Pancreas (tissue), 10 donors: ENCODE results near the gene CCL3. TPM values are rescaled to one million over a fixed set of nuclear protein-coding genes. Genes with fewer than 3 reads are reported as not detected.

Source experiments
- ATAC-seq, 4 donors: fragments of 200-7000 bp; cut with Tn5 transposase; one replicate each; pipeline versions ENCODE4 v1.8.0 to v1.9.1; 2020; ENCODE audit warnings: mild to moderate bottlenecking in 4 of 4, moderate library complexity in 4 of 4
- DNase-seq, 6 donors: peaks; one replicate each; pipeline ENCODE4 v3.0.0-alpha.2; 2020
- FAIRE-seq: peaks from 2 replicates; lab custom pipeline; 2012; peaks lifted over from hg19 to GRCh38; lab: Jason Lieb, UNC
- H3K27ac ChIP-seq, 4 donors: fragments of 200-600 bp; sonication (generic); 1 replicate in 3 of 4; 2 replicates in 1 of 4; pipeline versions ENCODE4 v1.5.0 to v1.8.0; 2020
- H3K27me3 ChIP-seq, 4 donors: fragments of 200-600 bp; one replicate each; pipeline ENCODE4 v1.8.0; 2021
- H3K36me3 ChIP-seq, 3 donors: fragments of 200-600 bp; sonication (generic) in 1 of 3; one replicate each; pipeline versions ENCODE4 v1.5.0 to v1.8.0; 2020 to 2021
- H3K4me1 ChIP-seq, 3 donors: fragments of 200-600 bp; one replicate each; pipeline ENCODE4 v1.8.0; 2021
- H3K4me3 ChIP-seq, 4 donors: fragments of 200-600 bp; sonication (generic) in 2 of 4; one replicate each; pipeline versions ENCODE4 v1.5.0 to v1.8.0; 2020 to 2021
- H3K9me3 ChIP-seq, 4 donors: fragments of 200-600 bp; one replicate each; pipeline ENCODE4 v1.8.0; 2021
- CTCF ChIP-seq, 4 donors: fragments of 200-600 bp; sonication (generic) in 3 of 4; IDR thresholded peaks; one replicate each; pipeline versions ENCODE4 v1.5.0 to v1.8.0; 2021; ENCODE audit warnings: antibody characterized with exemption in 4 of 4
- WGBS, 2 donors: extraction: QIAGEN DNeasy Blood & Tissue Kit; methylation state at CpG; one replicate each; pipeline ENCODE4 v1.1.7; 2013; 5-methylcytosine and 5-hydroxymethylcytosine counted together
- intact Hi-C, 3 donors: fragments of 100-400 bp; cut with DNase I; formaldehyde crosslinking; loops; one replicate each; pipeline versions ENCODE4 v1.11.1 to v1.14.2; 2022
- polyA plus RNA-seq, 2 donors: library from polyadenylated mRNA; stranded (reverse); fragments of 200-250 nt; gene quantifications; one replicate each; pipeline ENCODE4 v1.2.3, GENCODE V29; 2013
- total RNA-seq, 6 donors: library from RNA; stranded (reverse); fragmentation: NEBNext Ultra II Directional in 4 of 6; extraction: Animal tissue kit (Norgen Biotek cat#: 25700) in 4 of 6; gene quantifications; one replicate each; pipeline versions ENCODE4 v1.2.1 to v1.2.4, GENCODE V29; 2021 to 2023
- donor health status: healthy with polysubstance abuse.
- donor health status: DM: no; HTN: no; CAD: no; lungs with moderate emphysema.
- donor health status: DM: no; HTN: no; CAD: no.
- donor health status: control.
- donor health status: control.
- donor health status: Bipolar disorder and iron deficiency.
- donor health status: DM: yes; HTN: yes; CAD: no.
- donor health status: DM: no; HTN: no; CAD: no.
- donor health status: DM: no; HTN: no; CAD: no.
- donor health status: DM: yes; HTN: yes; CAD: no.

Gene CCL3
- total and polyA plus RNA-seq, 8 donors = 0.28 to 3.5 (median 0.99) TPM

- no peaks in the 10 kb centered on the region for H3K36me3 ChIP-seq
- no peaks in the 10 kb centered on the region for H3K9me3 ChIP-seq
- no peaks in the 10 kb centered on the region for H3K27me3 ChIP-seq
- TF ChIP-seq CTCF (IDR thresholded peaks at IDR 0.05) = no peak
- no peaks in the 10 kb centered on the region for H3K4me1 ChIP-seq
- FAIRE-seq (no peak), DNase-seq (no peak), ATAC-seq (peak; percentile 18 to 68 (median 32))
- H3K4me3 ChIP-seq = no peak overlapping the region
- no peak overlapping the region for H3K27ac ChIP-seq
- intact Hi-C loops = no loop called here
- WGBS, 2 donors = 37 to 42% methylated on average over 4 of the region's 4 CpGs
Observed at GRCh38 chr17:36133602-36134236, 43.8 kb upstream of the CCL3 start.

- WGBS, 2 donors = 77 to 86% methylated on average over 2 of the region's 2 CpGs
- Histone ChIP-seq H3K4me3 (no peak overlapping the region), H3K36me3 (no peaks in the 10 kb centered on the region), H3K4me1 (no peaks in the 10 kb centered on the region), H3K27me3 (no peaks in the 10 kb centered on the region), H3K27ac (no peak overlapping the region), H3K9me3 (no peaks in the 10 kb centered on the region)
- ATAC-seq = no peak
- no peak for FAIRE-seq
- DNase-seq = no peak
- TF ChIP-seq CTCF (IDR thresholded peaks at IDR 0.05) = no peak
- intact Hi-C loops = no loop called here
Observed at GRCh38 chr17:36132421-36132831, 42.5 kb upstream of the CCL3 start.

- Histone ChIP-seq H3K27ac (no peak overlapping the region), H3K9me3 (no peaks in the 10 kb centered on the region), H3K4me3 (no peak overlapping the region), H3K36me3 (no peaks in the 10 kb centered on the region), H3K4me1 (no peaks in the 10 kb centered on the region), H3K27me3 (no peaks in the 10 kb centered on the region)
- no peak for FAIRE-seq
- no peak for ATAC-seq
- 85 to 90% methylated on average over 3 of the region's 3 CpGs for WGBS, 2 donors
- TF ChIP-seq CTCF (IDR thresholded peaks at IDR 0.05) = no peak
- no peak for DNase-seq
- intact Hi-C loops = no loop called here
Observed at GRCh38 chr17:36131931-36132330, 42.0 kb upstream of the CCL3 start.

- FAIRE-seq = no peak
- TF ChIP-seq CTCF (IDR thresholded peaks at IDR 0.05) = no peak
- WGBS, 2 donors = 40 to 59% methylated on average over 2 of the region's 2 CpGs
- Histone ChIP-seq H3K27ac (no peak overlapping the region), H3K36me3 (no peaks in the 10 kb centered on the region), H3K4me1 (no peaks in the 10 kb centered on the region), H3K27me3 (no peaks in the 10 kb centered on the region), H3K9me3 (no peaks in the 10 kb centered on the region), H3K4me3 (no peak overlapping the region)
- DNase-seq = no peak
- ATAC-seq = peak in 1 of 4 donors; percentile 29
- intact Hi-C loops = no loop called here
Observed at GRCh38 chr17:36131421-36131820, 41.5 kb upstream of the CCL3 start.

- no peak for ATAC-seq
Observed at GRCh38 chr17:36130346-36130745, 40.4 kb upstream of the CCL3 start.

More at GRCh38 chr17:36130346-36130745, 40.4 kb upstream of the CCL3 start:
- H3K36me3 ChIP-seq = no peaks in the 10 kb centered on the region
- H3K9me3 ChIP-seq = no peaks in the 10 kb centered on the region
- H3K4me1 ChIP-seq = no peaks in the 10 kb centered on the region
- intact Hi-C loops = no loop called here
- no peaks in the 10 kb centered on the region for H3K27me3 ChIP-seq
- DNase-seq (no peak), FAIRE-seq (no peak)
- TF ChIP-seq CTCF (IDR thresholded peaks at IDR 0.05) = no peak
- 59 to 66% methylated on average over 5 of the region's 5 CpGs for WGBS, 2 donors
- H3K4me3 ChIP-seq = no peak overlapping the region
- H3K27ac ChIP-seq = no peak overlapping the region
